Measurements from ENCODE around the gene FARP1.

The FARP1 gene

DNA sequence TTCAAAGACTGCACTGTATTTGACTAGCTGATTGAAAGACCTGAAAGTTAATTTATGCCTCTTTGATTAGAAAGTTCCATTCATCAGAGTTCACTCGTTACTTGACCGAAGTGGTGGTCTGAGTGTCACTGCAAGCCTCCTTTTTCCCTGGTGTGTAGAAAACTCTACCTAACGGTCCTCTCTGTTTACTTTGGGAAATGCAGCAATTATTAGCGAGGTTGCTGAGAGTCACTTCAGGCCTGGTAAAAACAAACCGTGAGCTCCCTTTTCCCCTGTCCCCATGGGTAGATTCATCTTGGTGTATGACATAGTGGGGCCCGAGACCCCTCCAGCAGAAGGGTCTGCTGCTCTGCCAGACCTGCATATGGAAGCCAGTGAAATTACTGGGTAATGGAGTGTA is 161.0 kb downstream of the FARP1 start:
- Histone ChIP-seq H3K4me3 (ENCODE audit: low read depth, low read length) (no peak overlapping the region), H3K4me1 (peaks cover 7% of the 10 kb centered on the region), H2AFZ (no peak overlapping the region)

DNA sequence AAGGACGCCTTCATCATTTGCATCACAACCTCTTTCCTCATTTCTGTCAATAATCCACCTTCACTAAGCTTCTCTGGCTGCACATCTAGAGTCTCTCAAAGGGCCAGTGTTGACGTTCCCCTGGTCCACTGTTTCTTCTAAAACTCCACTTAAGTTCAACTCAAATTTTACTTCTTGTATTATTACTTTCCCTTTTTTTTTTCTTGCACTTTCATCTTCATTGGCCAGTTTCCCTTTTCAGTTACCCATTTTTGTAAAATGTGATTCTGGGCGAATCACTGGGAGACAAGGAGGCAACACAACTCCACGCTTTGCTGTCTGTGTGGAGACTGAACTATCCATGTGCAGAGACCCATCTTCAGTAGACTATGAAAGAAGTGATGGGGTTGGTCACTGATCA is 162.8 kb downstream of the FARP1 start:
- Histone ChIP-seq H3K9me3 (ENCODE audit: control insufficient read depth, low read length) (no peaks in the 10 kb centered on the region), H3K4me1 (peaks cover 7% of the 10 kb centered on the region), H3K36me3 (ENCODE audit: control insufficient read depth, insufficient read depth, low read length) (no peaks in the 10 kb centered on the region), H3K4me3 (ENCODE audit: low read depth, low read length) (no peak overlapping the region), H3K27me3 (ENCODE audit: control insufficient read depth, insufficient read depth, low read length) (no peaks in the 10 kb centered on the region), H3K4me2 (ENCODE audit: low read length) (no peak overlapping the region), H3K27ac (no peak overlapping the region), H3K79me2 (peaks cover 2% of the 10 kb centered on the region), H2AFZ (no peak overlapping the region), H3K9ac (no peak overlapping the region)
- no peak for TF ChIP-seq CTCF (IDR thresholded peaks at IDR 0.05)

More for the DNA sequence above, 161.0 kb downstream of the FARP1 start:
- no peak overlapping the region for H3K9ac ChIP-seq
- H3K36me3 ChIP-seq (ENCODE audit: control insufficient read depth, insufficient read depth, low read length), result no peaks in the 10 kb centered on the region
- H3K4me2 ChIP-seq (ENCODE audit: low read length), result no peak overlapping the region
- H3K79me2 ChIP-seq, result peaks cover 4% of the 10 kb centered on the region
- H3K27ac ChIP-seq, result no peak overlapping the region
- no peaks in the 10 kb centered on the region for H3K9me3 ChIP-seq (ENCODE audit: control insufficient read depth, low read length)
- TF ChIP-seq CTCF (IDR thresholded peaks at IDR 0.05), result no peak
- no peaks in the 10 kb centered on the region for H3K27me3 ChIP-seq (ENCODE audit: control insufficient read depth, insufficient read depth, low read length)

DNA sequence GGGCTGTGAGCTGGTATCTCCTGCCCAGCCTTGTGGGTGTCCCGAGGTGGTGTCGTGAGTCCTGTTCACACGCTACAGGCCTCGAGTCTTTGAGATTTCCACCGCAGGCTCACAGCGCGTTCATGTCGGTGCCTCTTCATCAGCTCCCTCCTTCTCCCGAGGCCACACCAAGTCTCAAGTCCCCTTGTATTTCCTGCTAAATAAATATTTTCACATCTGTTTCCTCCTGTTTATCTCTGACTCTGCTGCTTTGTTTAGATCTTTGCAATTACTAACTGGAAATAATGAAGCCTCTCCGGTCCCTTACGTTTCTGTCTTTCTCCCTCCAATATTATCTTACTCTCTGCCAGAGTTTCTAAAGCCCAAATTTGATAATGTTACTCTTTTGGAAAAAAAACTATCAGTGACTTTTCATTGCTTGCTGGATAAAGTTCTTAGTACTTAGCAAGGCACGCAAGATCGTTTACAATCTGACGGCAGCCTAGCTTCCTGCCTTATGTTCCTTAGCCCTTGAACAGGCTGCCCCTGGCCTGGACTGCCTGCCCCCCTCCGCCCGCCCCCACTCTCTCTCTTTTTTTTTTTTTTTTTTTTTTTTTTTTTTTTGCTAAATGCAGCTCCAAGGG is 164.7 kb downstream of the FARP1 start:
- Histone ChIP-seq H3K4me3 (ENCODE audit: low read depth, low read length) (no peak overlapping the region), H3K36me3 (ENCODE audit: control insufficient read depth, insufficient read depth, low read length) (no peaks in the 10 kb centered on the region), H3K27me3 (ENCODE audit: control insufficient read depth, insufficient read depth, low read length) (no peaks in the 10 kb centered on the region), H2AFZ (no peak overlapping the region), H3K4me2 (ENCODE audit: low read length) (no peak overlapping the region), H3K27ac (no peak overlapping the region), H3K79me2 (peaks cover 2% of the 10 kb centered on the region), H3K9ac (no peak overlapping the region), H3K4me1 (no peaks in the 10 kb centered on the region), H3K9me3 (ENCODE audit: control insufficient read depth, low read length) (no peaks in the 10 kb centered on the region)
- TF ChIP-seq CTCF (IDR thresholded peaks at IDR 0.05), result no peak

- H3K4me1 ChIP-seq, result no peaks in the 10 kb centered on the region
- no peaks in the 10 kb centered on the region for H3K36me3 ChIP-seq (ENCODE audit: control insufficient read depth, insufficient read depth, low read length)
- H3K4me2 ChIP-seq (ENCODE audit: low read length), result no peak overlapping the region
- no peak overlapping the region for H2AFZ ChIP-seq
- H3K4me3 ChIP-seq (ENCODE audit: low read depth, low read length), result no peak overlapping the region
- H3K27ac ChIP-seq, result no peak overlapping the region
- no peaks in the 10 kb centered on the region for H3K9me3 ChIP-seq (ENCODE audit: control insufficient read depth, low read length)
- no peak for TF ChIP-seq CTCF (IDR thresholded peaks at IDR 0.05)
- H3K79me2 ChIP-seq, result peaks cover 2% of the 10 kb centered on the region
- no peaks in the 10 kb centered on the region for H3K27me3 ChIP-seq (ENCODE audit: control insufficient read depth, insufficient read depth, low read length)
- no peak overlapping the region for H3K9ac ChIP-seq
Measured at GRCh38 chr13:98308086-98308911, 165.4 kb downstream of the FARP1 start.

All from parathyroid adenoma (tissue), 2 donors.